ENCODE data around the gene CENPK. TPM values are rescaled to one million over a fixed set of nuclear protein-coding genes. Genes with fewer than 3 reads are reported as not detected.
"Not testable (repeated sequence)": the region's sequence is repeated elsewhere in the genome, so short reads cannot be mapped to it uniquely, and the experiment has no call there.

Gene CENPK
- total and polyA plus RNA-seq, 2 of the 8 experiments (the other 6 are each of a cell fraction or from before 2014, with no cell fraction given): 13.3 to 50.9 TPM

- H2BK20ac ChIP-seq (ENCODE audit: low read length); H3K79me2 ChIP-seq (ENCODE audit: control insufficient read depth in 1 of 2, insufficient read depth in 2 of 2, low read length in 2 of 2); H2BK15ac ChIP-seq (ENCODE audit: low read length); H2BK120ac ChIP-seq (replicated peaks; ENCODE audit: low read depth, low read length); H4K91ac ChIP-seq (replicated peaks; ENCODE audit: insufficient read length, low read length); FAIRE-seq; H4K5ac ChIP-seq (ENCODE audit: insufficient read length, low read depth, low read length); H3K36me3 ChIP-seq (ENCODE audit: control insufficient read depth in 2 of 4, insufficient read depth in 4 of 4, low read length in 3 of 4); H2AFZ ChIP-seq (ENCODE audit: low read length); H3K79me1 ChIP-seq (ENCODE audit: low read depth, low read length); H2AK5ac ChIP-seq (ENCODE audit: low read depth, low read length); H4K20me1 ChIP-seq (replicated peaks in 1 of 2; ENCODE audit: control insufficient read depth in 1 of 2, insufficient read depth in 2 of 2, low read length in 2 of 2); H3K27ac ChIP-seq (ENCODE audit: low read depth, low read length); H3K27me3 ChIP-seq (replicated peaks in 1 of 4; ENCODE audit: control insufficient read depth in 3 of 4, extremely low read depth in 1 of 4, insufficient read depth in 3 of 4, low read length in 3 of 4); H3K9ac ChIP-seq (replicated peaks in 1 of 4; ENCODE audit: extremely low read depth in 1 of 4, low read depth in 3 of 4, low read length in 3 of 4); H3K18ac ChIP-seq (ENCODE audit: extremely low read depth, low read length); H3K56ac ChIP-seq (replicated peaks; ENCODE audit: insufficient read length, low read depth, low read length); H3K14ac ChIP-seq (ENCODE audit: insufficient read length); H3K23me2 ChIP-seq (ENCODE audit: low read depth, low read length); H2BK5ac ChIP-seq (ENCODE audit: low read depth, low read length); H3K4me2 ChIP-seq (ENCODE audit: insufficient read depth in 1 of 2, low read depth in 2 of 2, low read length in 2 of 2); DNase-seq (ENCODE audit: low read depth in 1 of 2, low spot score in 2 of 2); H3K4me1 ChIP-seq (replicated peaks in 1 of 4; ENCODE audit: control insufficient read depth in 3 of 4, insufficient read depth in 4 of 4, low read length in 3 of 4); H3K4me3 ChIP-seq (ENCODE audit: extremely low read depth in 1 of 4, insufficient read depth in 2 of 4, low read depth in 3 of 4, low read length in 4 of 4); H3K4ac ChIP-seq (replicated peaks; ENCODE audit: insufficient read length, low read depth, low read length); H3K9me3 ChIP-seq (ENCODE audit: insufficient read depth in 2 of 2, low read depth in 1 of 2, low read length in 1 of 2); H4K8ac ChIP-seq (ENCODE audit: extremely low read depth, insufficient read depth, low read length); H2BK12ac ChIP-seq (ENCODE audit: low read depth, low read length); H3K23ac ChIP-seq (ENCODE audit: insufficient read length): not testable (repeated sequence)
- CTCF ChIA-PET (ENCODE audit: partially characterized antibody): interaction anchor here (0.6 to 6.6 kb wide), 6 partner anchors 120 to 851 kb away, joined by 3 to 63 read pairs (median 3); no protein-coding TSS in a partner anchor
- POLR2A ChIA-PET (ENCODE audit: partially characterized antibody): interaction anchor here (0.6 kb wide), 1 partner anchor 582 kb away, joined by 3 read pairs; no protein-coding TSS in a partner anchor
- 94% methylated on average over 2 of the region's 2 CpGs; no CpG with 5 or more reads in 1 of the 2 experiments for WGBS, 2 experiments (ENCODE audit: extremely low coverage in 1 of 2, insufficient coverage in 1 of 2, insufficient read length in 1 of 2, insufficient replicate concordance in 2 of 2, low coverage in 1 of 2, low lambda C conversion rate in 2 of 2, missing lambda C conversion rate in 1 of 2)
Measured at GRCh38 chr5:65486803-65487202, 76.2 kb downstream of the CENPK start.

Measured in H1 (cell line).